ENCODE measurements around the gene RC3H2. TPM values are rescaled to one million over a fixed set of nuclear protein-coding genes. Genes with fewer than 3 reads are reported as not detected.
"Not testable (repeated sequence)": the region's sequence is repeated elsewhere in the genome, so short reads cannot be mapped to it uniquely, and the experiment has no call there.

Gene RC3H2
- total RNA-seq, 1 donor from 2014 or later, result 54.1 TPM

DNA sequence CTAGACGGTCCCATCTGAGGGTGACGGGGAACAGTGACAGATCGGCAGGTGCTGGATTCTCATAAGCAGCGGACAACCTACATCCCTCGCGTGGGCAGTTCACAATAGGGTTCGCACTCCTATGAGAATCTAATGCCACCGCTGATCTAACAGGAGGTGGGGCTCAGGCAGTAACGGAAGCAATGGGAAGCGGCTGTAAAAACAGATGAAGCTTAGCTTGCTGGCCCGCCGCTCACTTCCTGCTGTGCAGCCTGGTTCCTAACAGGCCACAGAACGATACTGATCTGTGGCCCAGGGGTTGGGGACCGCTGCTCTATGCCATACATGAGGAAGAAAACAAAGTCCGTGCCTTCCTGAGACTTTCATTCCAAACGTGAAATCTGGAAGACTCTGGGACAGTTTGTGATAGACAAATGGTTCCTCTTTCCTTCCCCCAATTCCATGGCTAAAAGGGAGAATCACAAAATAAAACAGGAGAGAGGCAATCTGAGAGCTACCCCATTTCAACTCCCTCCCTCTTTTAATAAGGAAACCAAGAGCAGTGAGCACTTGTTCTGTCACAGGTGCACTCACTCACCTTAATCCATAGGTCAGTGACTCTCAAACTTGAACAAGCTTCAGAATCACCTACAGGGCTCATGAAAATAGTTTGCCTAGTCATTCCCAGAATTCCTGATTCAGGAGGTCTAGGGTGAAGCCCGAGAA is 88.8 kb downstream of the RC3H2 start:
- Mint-ChIP-seq H3K4me3 (no peak overlapping the region), H3K27ac (ENCODE audit: unreplicated experiment) (no peak overlapping the region), H3K4me1 (no peaks in the 10 kb centered on the region), H3K9me3 (no peaks in the 10 kb centered on the region), H3K36me3 (ENCODE audit: low read depth) (peaks cover 5% of the 10 kb centered on the region), H3K27me3 (ENCODE audit: low read depth) (no peaks in the 10 kb centered on the region)
- TF ChIP-seq, protein P1, sequence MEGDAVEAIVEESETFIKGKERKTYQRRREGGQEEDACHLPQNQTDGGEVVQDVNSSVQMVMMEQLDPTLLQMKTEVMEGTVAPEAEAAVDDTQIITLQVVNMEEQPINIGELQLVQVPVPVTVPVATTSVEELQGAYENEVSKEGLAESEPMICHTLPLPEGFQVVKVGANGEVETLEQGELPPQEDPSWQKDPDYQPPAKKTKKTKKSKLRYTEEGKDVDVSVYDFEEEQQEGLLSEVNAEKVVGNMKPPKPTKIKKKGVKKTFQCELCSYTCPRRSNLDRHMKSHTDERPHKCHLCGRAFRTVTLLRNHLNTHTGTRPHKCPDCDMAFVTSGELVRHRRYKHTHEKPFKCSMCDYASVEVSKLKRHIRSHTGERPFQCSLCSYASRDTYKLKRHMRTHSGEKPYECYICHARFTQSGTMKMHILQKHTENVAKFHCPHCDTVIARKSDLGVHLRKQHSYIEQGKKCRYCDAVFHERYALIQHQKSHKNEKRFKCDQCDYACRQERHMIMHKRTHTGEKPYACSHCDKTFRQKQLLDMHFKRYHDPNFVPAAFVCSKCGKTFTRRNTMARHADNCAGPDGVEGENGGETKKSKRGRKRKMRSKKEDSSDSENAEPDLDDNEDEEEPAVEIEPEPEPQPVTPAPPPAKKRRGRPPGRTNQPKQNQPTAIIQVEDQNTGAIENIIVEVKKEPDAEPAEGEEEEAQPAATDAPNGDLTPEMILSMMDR (conservative IDR thresholded peaks at IDR 0.05), result no peak
- DNase-seq (ENCODE audit: low read depth, low spot score), result no peak

DNA sequence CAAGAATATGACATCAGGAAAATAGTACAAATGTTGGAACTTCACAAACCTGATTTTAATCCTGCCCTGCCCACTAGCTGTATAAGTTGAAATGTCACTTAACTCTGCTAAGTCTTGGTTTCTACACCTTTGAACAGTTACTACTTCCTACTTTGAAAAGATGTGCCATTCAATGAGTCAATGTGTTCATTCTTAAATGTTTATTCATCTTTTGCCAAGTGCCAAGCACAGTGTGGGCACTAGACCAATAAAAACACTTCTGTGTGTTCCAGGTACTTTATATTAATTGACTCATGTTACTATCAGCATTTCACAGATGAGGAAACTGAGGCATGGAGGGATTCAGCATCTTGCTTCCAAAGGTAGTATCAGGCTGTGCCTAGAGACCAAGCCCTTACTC is 89.6 kb downstream of the RC3H2 start:
- TF ChIP-seq, protein P1 (conservative IDR thresholded peaks at IDR 0.05), result no peak
- no peaks in the 10 kb centered on the region for H3K9me3 Mint-ChIP-seq
- peaks cover 5% of the 10 kb centered on the region for H3K36me3 Mint-ChIP-seq (ENCODE audit: low read depth)
- no peaks in the 10 kb centered on the region for H3K4me1 Mint-ChIP-seq
- no peak for DNase-seq (ENCODE audit: low read depth, low spot score)
- no peak overlapping the region for H3K27ac Mint-ChIP-seq (ENCODE audit: unreplicated experiment)
- H3K4me3 Mint-ChIP-seq, result no peak overlapping the region
- no peaks in the 10 kb centered on the region for H3K27me3 Mint-ChIP-seq (ENCODE audit: low read depth)

DNA sequence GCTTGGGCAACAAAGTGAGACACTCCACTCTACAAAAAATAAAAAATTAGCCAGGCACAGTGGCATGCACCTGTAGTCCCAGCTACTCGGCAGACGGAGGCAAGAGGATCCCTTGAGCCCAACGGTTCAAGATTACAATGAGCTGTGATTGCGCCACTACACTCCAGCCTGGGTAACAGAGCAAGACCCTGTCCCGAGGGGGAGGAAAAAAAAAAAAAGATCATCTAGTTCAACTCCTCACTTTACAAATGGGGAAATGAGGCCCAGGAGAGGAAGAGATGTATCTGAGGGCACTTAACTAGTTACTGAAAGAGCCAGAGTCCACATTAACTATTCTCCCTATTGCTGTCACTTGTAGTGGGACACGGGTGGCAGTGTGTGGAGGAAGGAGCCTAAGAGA is 90.6 kb downstream of the RC3H2 start:
- Mint-ChIP-seq H3K27ac (ENCODE audit: unreplicated experiment) (peak overlapping the region; percentile 80), H3K4me3 (no peak overlapping the region), H3K27me3 (ENCODE audit: low read depth) (no peaks in the 10 kb centered on the region), H3K4me1 (no peaks in the 10 kb centered on the region), H3K36me3 (ENCODE audit: low read depth) (peaks cover 5% of the 10 kb centered on the region), H3K9me3 (no peaks in the 10 kb centered on the region)
- TF ChIP-seq, protein P1 (conservative IDR thresholded peaks at IDR 0.05), result no peak
- DNase-seq (ENCODE audit: low read depth, low spot score), result no peak

DNA sequence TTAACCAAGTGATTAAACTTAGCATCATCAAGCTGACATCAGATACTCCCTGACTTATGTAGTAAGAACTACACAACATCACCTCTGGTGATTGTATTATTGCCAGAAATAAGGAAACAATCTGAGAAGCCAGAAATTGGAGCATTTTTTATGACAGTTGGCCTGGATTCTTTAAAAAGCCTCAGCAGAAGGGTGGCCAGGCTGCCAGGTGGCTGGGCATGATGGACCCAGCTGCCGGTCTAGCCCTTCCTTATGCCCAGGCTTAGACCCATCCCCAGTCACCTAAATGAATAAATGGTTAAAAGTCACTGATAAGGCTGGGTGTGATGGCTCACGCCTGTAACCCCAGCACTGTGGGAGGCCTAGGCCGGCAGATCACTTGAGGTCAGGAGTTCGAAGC is 92.4 kb downstream of the RC3H2 start:
- Mint-ChIP-seq H3K4me3 (no peak overlapping the region), H3K4me1 (no peaks in the 10 kb centered on the region), H3K9me3 (no peaks in the 10 kb centered on the region), H3K27me3 (ENCODE audit: low read depth) (no peaks in the 10 kb centered on the region), H3K27ac (ENCODE audit: unreplicated experiment) (no peak overlapping the region), H3K36me3 (ENCODE audit: low read depth) (peaks cover 5% of the 10 kb centered on the region)
- DNase-seq (ENCODE audit: low read depth, low spot score), result no peak
- TF ChIP-seq, protein P1 (conservative IDR thresholded peaks at IDR 0.05), result no peak

DNA sequence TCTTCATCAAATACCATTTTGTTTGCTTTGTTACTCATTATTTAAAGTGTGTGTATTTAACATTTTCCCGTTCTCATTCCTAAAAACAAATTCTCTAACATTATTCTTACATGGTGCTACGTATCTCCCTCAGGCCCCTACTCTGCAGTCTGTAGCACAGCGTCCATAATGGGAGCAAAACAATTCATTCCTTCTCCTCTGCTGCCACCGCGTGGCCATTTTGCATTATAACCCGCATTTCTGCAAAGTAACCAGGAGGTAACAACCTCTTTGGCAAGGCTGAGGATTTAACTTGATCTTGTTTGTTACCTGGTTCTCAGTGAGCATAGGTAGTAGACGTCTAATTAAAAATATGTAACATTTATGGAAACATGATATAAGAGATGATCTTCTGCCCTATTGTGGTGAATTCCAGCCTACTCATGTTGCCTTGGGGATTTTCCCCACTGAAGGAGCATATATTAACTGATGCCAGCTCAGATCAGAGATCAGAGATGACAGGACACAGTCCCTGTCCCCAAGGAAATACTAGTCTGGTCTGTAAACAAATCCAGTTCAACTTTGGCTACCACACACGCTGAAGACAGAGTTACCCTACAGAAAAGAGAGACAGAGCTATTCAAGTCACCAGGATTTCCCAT is 94.7 kb downstream of the RC3H2 start:
- Mint-ChIP-seq H3K27me3 (ENCODE audit: low read depth) (no peaks in the 10 kb centered on the region), H3K36me3 (ENCODE audit: low read depth) (peaks cover 5% of the 10 kb centered on the region), H3K27ac (ENCODE audit: unreplicated experiment) (no peak overlapping the region), H3K9me3 (peaks cover 5% of the 10 kb centered on the region), H3K4me3 (no peak overlapping the region), H3K4me1 (no peaks in the 10 kb centered on the region)
- TF ChIP-seq, protein P1 (conservative IDR thresholded peaks at IDR 0.05), result peak; percentile 92
- peak; percentile 71 for DNase-seq (ENCODE audit: low read depth, low spot score)

DNA sequence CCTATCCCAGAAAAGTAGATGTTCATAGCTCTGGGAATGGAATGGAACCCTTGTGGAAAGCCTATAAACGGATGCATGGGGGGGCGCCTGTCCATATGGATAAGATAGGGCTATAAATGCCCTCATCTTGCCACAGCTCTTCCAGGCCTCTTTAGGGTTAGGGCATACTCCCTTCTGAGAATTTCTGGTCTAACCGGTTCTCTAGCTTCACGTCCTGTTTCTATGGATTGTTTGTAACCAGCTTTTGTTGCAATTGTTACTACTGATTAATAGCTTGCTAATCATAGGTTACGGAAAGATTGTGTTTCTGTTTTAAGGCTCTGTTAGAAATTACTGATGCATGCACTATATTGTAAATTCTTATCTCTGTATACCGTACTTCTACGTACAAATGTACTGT is 95.9 kb downstream of the RC3H2 start:
- H3K36me3 Mint-ChIP-seq (ENCODE audit: low read depth); DNase-seq (ENCODE audit: low read depth, low spot score); H3K27me3 Mint-ChIP-seq (ENCODE audit: low read depth); H3K4me1 Mint-ChIP-seq; H3K27ac Mint-ChIP-seq (ENCODE audit: unreplicated experiment); H3K4me3 Mint-ChIP-seq; H3K9me3 Mint-ChIP-seq: not testable (repeated sequence)
